Stimulated activated CD4-positive, alpha-beta T cell treated with anti-CD3 and anti-CD28 coated beads, TNF-alpha, amount 100 ng/mL, for 24 hours (primary cell): Measurements from ENCODE around the gene TPTE2.
A peak's percentile ranks its signal among the peaks of the same experiment; 100 is the strongest.
"Not testable (repeated sequence)": the region's sequence is repeated elsewhere in the genome, so short reads cannot be mapped to it uniquely, and the experiment has no call there.

Experiments
- DNase-seq, 3 experiments: peaks; one replicate each; pipeline ENCODE4 v3.0.0-alpha.2; 2020; ENCODE audit warnings: low read depth in 3 of 3

The TPTE2 gene

GRCh38 chr13:19567820-19568534 lies 6.6 kb upstream of the TPTE2 start:
- no peak for DNase-seq

- no peak for DNase-seq
Observed at GRCh38 chr13:19561585-19561984, 253 bp upstream of the TPTE2 start.

DNA sequence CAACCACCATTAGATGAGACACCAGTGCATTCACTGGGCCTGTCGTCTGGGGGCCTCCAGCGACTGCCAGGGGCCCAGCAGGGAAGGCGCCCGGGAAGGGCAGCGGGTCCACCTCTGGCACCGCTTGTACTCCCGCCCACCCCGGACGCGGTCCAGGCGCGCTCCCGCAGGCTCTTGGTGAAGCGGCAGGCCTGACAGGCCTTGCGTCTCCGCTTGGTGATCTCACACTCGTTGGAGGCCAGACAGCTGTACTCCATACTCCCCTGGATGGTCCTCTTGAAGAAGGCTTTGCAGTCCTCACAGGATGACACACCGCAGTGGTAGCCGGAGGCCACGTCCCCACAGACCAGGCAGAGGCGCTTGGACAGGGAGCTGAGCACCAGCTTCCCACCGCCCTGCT lies 660 bp downstream of the TPTE2 start:
- not testable (repeated sequence) for DNase-seq

DNA sequence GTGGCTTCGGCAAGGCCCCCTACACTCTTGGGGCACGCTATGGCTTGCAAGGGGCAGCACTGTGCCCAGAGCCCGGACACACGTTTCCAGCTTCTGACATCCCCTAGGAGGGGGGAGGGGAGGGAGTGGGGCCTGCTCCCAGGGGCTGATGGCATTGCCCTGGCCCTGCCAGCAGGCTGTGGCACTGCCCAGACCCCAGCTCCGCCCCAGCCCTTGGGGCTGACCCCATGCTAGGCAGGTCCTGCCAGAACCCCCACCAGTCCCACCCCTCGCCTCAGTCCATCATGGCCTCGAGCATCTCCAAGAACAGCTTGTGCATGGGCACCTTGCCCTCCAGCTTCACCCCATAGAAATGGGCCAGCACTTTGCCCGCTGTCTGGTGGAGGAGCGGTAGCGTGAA lies 1.6 kb downstream of the TPTE2 start:
- not testable (repeated sequence) for DNase-seq

GRCh38 chr13:19557287-19557686 lies 4.0 kb downstream of the TPTE2 start:
- not testable (repeated sequence) for DNase-seq

DNA sequence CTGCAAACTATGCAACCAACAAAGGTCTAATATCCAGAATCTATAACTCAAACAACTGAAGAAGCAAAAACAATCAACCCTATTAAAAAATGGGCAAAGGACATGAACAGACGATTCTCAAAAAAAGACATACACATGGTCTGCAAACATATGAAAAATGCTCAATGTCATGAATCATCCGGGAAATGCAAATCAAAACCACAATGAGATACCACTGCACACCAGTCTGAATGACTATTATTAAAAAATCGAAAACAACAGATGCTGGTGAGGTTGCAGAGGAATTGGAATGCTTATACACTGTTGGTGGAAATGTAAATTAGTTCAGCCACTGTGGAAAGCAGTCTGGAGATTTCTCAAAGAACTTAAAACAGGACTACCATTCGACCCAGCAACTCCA lies 12.1 kb downstream of the TPTE2 start:
- DNase-seq, result not testable (repeated sequence)

- DNase-seq, result not testable (repeated sequence)
Observed at GRCh38 chr13:19525634-19526033, 35.7 kb downstream of the TPTE2 start.

GRCh38 chr13:19519049-19519448 lies 42.3 kb downstream of the TPTE2 start:
- DNase-seq, result no peak

DNA sequence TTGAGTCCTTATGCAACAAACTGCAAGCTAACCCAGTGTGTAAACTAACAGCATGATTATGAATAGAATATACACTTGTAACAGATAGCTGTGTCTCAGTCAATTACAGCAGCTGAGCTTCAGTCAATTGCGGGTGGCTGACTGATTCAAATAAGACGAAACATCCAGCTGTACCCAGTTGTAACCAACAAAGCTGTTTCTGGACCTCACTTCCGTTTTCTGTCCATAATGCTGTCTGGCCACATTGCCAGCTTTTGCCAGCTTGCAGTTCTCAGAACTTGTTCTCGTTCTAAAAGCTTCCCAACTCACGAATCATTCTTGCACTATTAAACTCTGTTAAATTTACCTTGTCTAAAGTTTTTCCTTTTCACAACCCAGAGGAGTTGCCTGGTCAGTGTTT lies 53.7 kb downstream of the TPTE2 start:
- DNase-seq, result not testable (repeated sequence)

- not testable (repeated sequence) for DNase-seq
Observed at GRCh38 chr13:19460126-19460525, 101.2 kb downstream of the TPTE2 start.

- peak in 1 of 3 experiments; percentile 4 for DNase-seq
Observed at GRCh38 chr13:19439056-19439686, 122.2 kb downstream of the TPTE2 start.

DNA sequence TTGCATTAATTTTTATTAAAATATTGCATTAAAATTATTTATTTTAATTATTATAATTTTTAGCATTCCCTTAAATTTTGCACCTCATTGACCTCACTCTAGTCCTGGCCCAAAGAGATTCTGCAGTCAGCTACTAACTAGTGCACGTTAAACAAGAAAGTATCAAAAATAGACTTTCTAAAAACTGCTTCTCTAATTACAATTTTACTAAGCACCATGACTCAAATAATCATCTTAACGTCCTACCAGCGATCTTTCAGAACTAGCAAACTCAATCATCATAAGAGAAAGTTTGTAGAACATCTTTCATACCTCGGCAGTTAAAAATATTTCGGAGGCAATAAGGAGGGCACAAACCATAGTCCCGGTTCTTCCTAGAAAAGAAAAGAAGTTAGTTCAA lies 123.6 kb downstream of the TPTE2 start:
- DNase-seq, result not testable (repeated sequence)

DNA sequence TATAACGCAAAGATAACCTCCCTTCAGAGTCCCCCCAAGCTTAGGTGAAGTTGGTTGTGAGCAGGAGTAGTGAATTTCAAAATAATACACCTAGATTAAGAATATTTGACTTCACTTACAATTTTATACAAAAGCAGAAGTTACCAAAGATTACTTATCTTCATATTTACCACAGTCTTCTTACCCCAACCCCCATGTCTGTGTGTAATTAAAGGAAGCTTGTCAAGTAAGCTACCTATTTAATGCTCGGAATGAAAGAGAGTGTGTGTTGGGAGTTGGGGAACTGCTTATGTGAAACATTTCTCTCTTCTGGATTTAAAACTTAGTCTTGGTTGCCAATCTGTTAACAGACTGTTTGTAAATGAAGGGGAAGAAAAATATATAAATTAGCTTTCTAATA lies 139.1 kb downstream of the TPTE2 start:
- not testable (repeated sequence) for DNase-seq

DNA sequence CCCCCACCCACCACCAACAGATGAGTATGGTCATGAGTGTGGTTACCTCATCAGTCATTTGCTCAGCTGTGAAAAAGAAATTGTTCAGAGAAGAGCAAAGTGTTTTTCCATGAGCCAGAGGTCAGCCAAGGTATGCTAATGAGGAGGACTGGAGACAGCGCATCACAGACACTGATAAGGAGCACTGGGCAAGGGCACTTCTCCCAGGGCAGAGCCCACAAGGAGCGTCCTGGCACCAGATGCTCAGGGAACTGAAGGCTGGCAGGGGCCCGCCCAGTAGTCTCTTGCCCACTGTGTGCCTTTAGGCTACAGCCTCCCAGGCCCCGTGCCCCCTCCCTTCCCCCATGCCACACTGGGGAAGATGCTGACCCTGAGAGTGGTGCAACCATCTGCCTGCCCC lies 148.8 kb downstream of the TPTE2 start:
- not testable (repeated sequence) for DNase-seq

- not testable (repeated sequence) for DNase-seq
Observed at GRCh38 chr13:19382746-19383511, 178.4 kb downstream of the TPTE2 start.

- DNase-seq, result no peak
Observed at GRCh38 chr13:19382111-19382510, 179.2 kb downstream of the TPTE2 start.
